CD14-positive monocyte (primary cell): ENCODE data around the gene THSD4. TPM values are rescaled to one million over a fixed set of nuclear protein-coding genes. Genes with fewer than 3 reads are reported as not detected.

Experiments
- DNase-seq, 3 donors: peaks; one replicate each; pipeline ENCODE4 v3.0.0-alpha.2; 2011 to 2022
- H2AFZ ChIP-seq: 2 replicates; pipeline ENCODE4 v1.6.0; 2012; ENCODE audit warnings: mild to moderate bottlenecking, low read depth, low read length, inconsistent platforms; ENCODE audit not compliant: insufficient read depth, poor library complexity, severe bottlenecking
- H3K27ac ChIP-seq, 2 donors: 1 replicate in 1 of 2; 2 replicates in 1 of 2; pipeline ENCODE4 v1.5.1; 2012 to 2013; ENCODE audit warnings: low read length in 2 of 2, control low read depth in 1 of 2, inconsistent platforms in 1 of 2, low read depth in 1 of 2, mild to moderate bottlenecking in 1 of 2
- H3K27me3 ChIP-seq, 2 donors: one replicate each; pipeline versions ENCODE4 v1.6.0 to v1.6.1; 2011 to 2013; ENCODE audit warnings: low read length in 2 of 2; ENCODE audit not compliant: control insufficient read depth in 2 of 2, insufficient read depth in 2 of 2
- H3K36me3 ChIP-seq, 2 donors: replicated peaks in 1 of 2; 1 replicate in 1 of 2; 2 replicates in 1 of 2; pipeline versions ENCODE4 v1.5.1 to v1.6.1; 2012 to 2013; ENCODE audit warnings: low read length in 2 of 2, control low read depth in 1 of 2, inconsistent platforms in 1 of 2, mild to moderate bottlenecking in 1 of 2; ENCODE audit not compliant: insufficient read depth in 2 of 2, control insufficient read depth in 1 of 2
- H3K4me1 ChIP-seq, 2 donors: 1 replicate in 1 of 2; 2 replicates in 1 of 2; pipeline versions ENCODE4 v1.5.1 to v1.6.1; 2012 to 2013; ENCODE audit warnings: low read length in 2 of 2, control low read depth in 1 of 2, inconsistent platforms in 1 of 2, mild to moderate bottlenecking in 1 of 2, moderate library complexity in 1 of 2; ENCODE audit not compliant: insufficient read depth in 2 of 2, control insufficient read depth in 1 of 2
- H3K4me2 ChIP-seq: replicated peaks from 2 replicates; pipeline ENCODE3; 2012; ENCODE audit warnings: low read length, moderate library complexity, mild to moderate bottlenecking; ENCODE audit not compliant: poor library complexity, severe bottlenecking; ENCODE audit errors: extremely low read depth
- H3K4me3 ChIP-seq, 3 experiments: fragments of 200-600 bp in 1 of 3; sonication (generic) in 1 of 3; replicated peaks in 1 of 3; 1 replicate in 2 of 3; 2 replicates in 1 of 3; pipeline ENCODE4 v1.5.1; 2011 to 2013; ENCODE audit warnings: low read length in 3 of 3, mild to moderate bottlenecking in 3 of 3, control low read depth in 2 of 3, low read depth in 2 of 3, inconsistent platforms in 1 of 3, moderate library complexity in 1 of 3
- H3K79me2 ChIP-seq: 2 replicates; pipeline ENCODE4 v1.6.0; 2012; ENCODE audit warnings: mild to moderate bottlenecking, control low read depth, inconsistent platforms, low read length, moderate library complexity; ENCODE audit not compliant: insufficient read depth
- H3K9ac ChIP-seq: 2 replicates; pipeline ENCODE4 v1.6.0; 2017; ENCODE audit warnings: low read length, mild to moderate bottlenecking; ENCODE audit not compliant: insufficient read depth, poor library complexity, severe bottlenecking
- H3K9me3 ChIP-seq, 2 donors: replicated peaks in 1 of 2; 1 replicate in 1 of 2; 2 replicates in 1 of 2; pipeline versions ENCODE4 v1.5.1 to v1.6.1; 2012 to 2013; ENCODE audit warnings: low read length in 2 of 2, control low read depth in 1 of 2; ENCODE audit not compliant: control insufficient read depth in 1 of 2, insufficient read depth in 1 of 2
- H4K20me1 ChIP-seq: 2 replicates; pipeline ENCODE4 v1.6.0; 2012; ENCODE audit warnings: mild to moderate bottlenecking, low read length, control low read depth, moderate library complexity; ENCODE audit not compliant: insufficient read depth
- H3K27ac Mint-ChIP-seq, 7 donors: one replicate each; pipeline ENCODE4 v1.8.0; 2020; ENCODE audit warnings: mild to moderate bottlenecking in 7 of 7, mixed read lengths in 7 of 7, moderate library complexity in 6 of 7, inconsistent platforms in 2 of 7
- H3K27me3 Mint-ChIP-seq, 3 donors: one replicate each; pipeline ENCODE4 v1.8.0; 2021 to 2022; ENCODE audit warnings: low read depth in 3 of 3, mild to moderate bottlenecking in 3 of 3, mixed read lengths in 3 of 3, moderate library complexity in 3 of 3, inconsistent platforms in 1 of 3
- H3K36me3 Mint-ChIP-seq, 2 donors: one replicate each; pipeline ENCODE4 v1.8.0; 2020; ENCODE audit warnings: mixed read lengths in 2 of 2, inconsistent platforms in 1 of 2, mild to moderate bottlenecking in 1 of 2
- H3K4me1 Mint-ChIP-seq: one replicate; pipeline ENCODE4 v1.8.0; 2020; ENCODE audit warnings: mild to moderate bottlenecking, mixed read lengths
- H3K4me3 Mint-ChIP-seq, 2 donors: one replicate each; pipeline ENCODE4 v1.8.0; 2020; ENCODE audit warnings: mild to moderate bottlenecking in 2 of 2, mixed read lengths in 2 of 2, moderate library complexity in 1 of 2
- H3K9me3 Mint-ChIP-seq, 7 donors: one replicate each; pipeline ENCODE4 v1.8.0; 2020 to 2022; ENCODE audit warnings: mixed read lengths in 7 of 7, mild to moderate bottlenecking in 6 of 7, moderate library complexity in 6 of 7, inconsistent platforms in 2 of 7
- CTCF ChIP-seq: fragments of 200-600 bp; IDR thresholded peaks from one replicate; pipeline ENCODE4 v1.8.0; 2022; ENCODE audit warnings: antibody characterized with exemption, mild to moderate bottlenecking
- WGBS: methylation state at CpG from one replicate; pipeline ENCODE4 v1.1.5; 2013; ENCODE audit warnings: missing lambda C conversion rate; ENCODE audit not compliant: insufficient coverage; 5-methylcytosine and 5-hydroxymethylcytosine counted together
- intact Hi-C, 2 donors: fragments of 100-400 bp; cut with micrococcal nuclease; formaldehyde crosslinking; loops; one replicate each; pipeline versions ENCODE4 v1.15.0 to v1.15.1; 2023
- polyA plus RNA-seq, 3 donors: library from polyadenylated mRNA; depleted of rRNA in 1 of 3; unstranded in 2 of 3; stranded (reverse) in 1 of 3; fragments of 300-500 nt in 2 of 3; fragments of >200 nt in 1 of 3; fragmentation: Illumina TruSeq in 2 of 3; gene quantifications; 1 replicate in 2 of 3; 2 replicates in 1 of 3; pipeline ENCODE4 v1.2.3, GENCODE V29; 2012 to 2021

The THSD4 gene
- polyA plus RNA-seq, 3 donors: not detected

- Mint-ChIP-seq H3K4me1 (peaks cover 2% of the 10 kb centered on the region), H3K36me3 (no peaks in the 10 kb centered on the region), H3K4me3 (no peak overlapping the region), H3K27ac (peak overlapping the region in 1 of 7 donors; percentile 59), H3K27me3 (peaks cover 6 to 8% (median 7%) of the 10 kb centered on the region in 3 donors), H3K9me3 (peaks cover 0 to 6% (median 3%) of the 10 kb centered on the region in 7 donors)
- H3K9ac ChIP-seq: no peak overlapping the region
- intact Hi-C loops: no loop called here
- no peaks in the 10 kb centered on the region for H3K4me1 ChIP-seq
- WGBS: 72% methylated on average over 19 of the region's 21 CpGs
- no peaks in the 10 kb centered on the region for H3K27me3 ChIP-seq
- no peaks in the 10 kb centered on the region for H3K36me3 ChIP-seq
- no peak overlapping the region for H3K4me2 ChIP-seq
- no peaks in the 10 kb centered on the region for H4K20me1 ChIP-seq
- TF ChIP-seq CTCF: peak; percentile 50
- H3K79me2 ChIP-seq: no peaks in the 10 kb centered on the region
- no peaks in the 10 kb centered on the region for H3K9me3 ChIP-seq
- DNase-seq: no peak
- H3K4me3 ChIP-seq: no peak overlapping the region
- no peak overlapping the region for H3K27ac ChIP-seq
- no peak overlapping the region for H2AFZ ChIP-seq
Measured at GRCh38 chr15:71802770-71803169, 687.5 kb downstream of the THSD4 start.

- Mint-ChIP-seq H3K9me3 (peaks cover 0 to 6% (median 3%) of the 10 kb centered on the region in 7 donors), H3K4me3 (no peak overlapping the region), H3K27ac (no peak overlapping the region), H3K4me1 (peaks cover 2% of the 10 kb centered on the region), H3K27me3 (peaks cover 6 to 11% (median 7%) of the 10 kb centered on the region in 3 donors), H3K36me3 (no peaks in the 10 kb centered on the region)
- H3K9ac ChIP-seq: no peak overlapping the region
- no peak overlapping the region for H3K4me2 ChIP-seq
- no peak overlapping the region for H3K4me3 ChIP-seq
- TF ChIP-seq CTCF: no peak
- no peak overlapping the region for H3K27ac ChIP-seq
- H3K4me1 ChIP-seq: no peaks in the 10 kb centered on the region
- WGBS: 39% methylated on average over 2 of the region's 5 CpGs
- DNase-seq: no peak
- intact Hi-C loops: no loop called here
- no peaks in the 10 kb centered on the region for H3K9me3 ChIP-seq
- no peaks in the 10 kb centered on the region for H3K36me3 ChIP-seq
- H4K20me1 ChIP-seq: no peaks in the 10 kb centered on the region
- H3K79me2 ChIP-seq: no peaks in the 10 kb centered on the region
- no peak overlapping the region for H2AFZ ChIP-seq
- no peaks in the 10 kb centered on the region for H3K27me3 ChIP-seq
Measured at GRCh38 chr15:71804226-71804625, 689.0 kb downstream of the THSD4 start.
